HG03025 (cell line): ENCODE data around the gene KIF4A.
"Not testable (repeated sequence)": the region's sequence is repeated elsewhere in the genome, so short reads cannot be mapped to it uniquely, and the experiment has no call there.

Experiments used
- ATAC-seq: cut with Tn5 transposase; IDR thresholded peaks from one replicate; pipeline ENCODE4 v1.9.1; 2021; ENCODE audit warnings: mild to moderate bottlenecking, moderate library complexity; ENCODE audit not compliant: unreplicated experiment, low FRiP score

Gene KIF4A

GRCh38 chrX:70280573-70280972 lies 9.3 kb upstream of the KIF4A start:
- no peak for ATAC-seq

DNA sequence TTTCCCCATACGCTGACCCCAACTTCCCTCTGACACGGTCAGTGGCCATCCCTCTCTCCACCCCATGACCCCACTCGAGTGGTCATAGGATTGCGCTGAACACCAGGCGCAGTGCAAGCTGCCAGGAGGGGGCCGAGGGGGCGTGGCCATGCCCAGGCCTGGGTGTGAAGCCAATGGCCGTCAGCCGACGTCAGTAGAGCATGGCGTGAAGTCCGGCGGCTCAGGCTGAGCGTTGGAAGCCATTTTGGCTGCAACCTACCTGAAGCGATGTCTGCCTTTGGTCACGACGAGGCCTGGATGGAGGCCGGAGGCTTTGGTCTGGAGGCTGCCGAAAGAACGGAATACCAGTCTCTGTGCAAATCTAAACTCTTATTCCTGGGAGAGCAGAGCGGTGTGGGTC lies 8.0 kb upstream of the KIF4A start, which contains the start of gene RAB41:
TSS of gene RAB41 (plus strand) at position 222 of the 400 bp plus-strand sequence. CDS start at position 268, 46 bp downstream.
- no peak for ATAC-seq

- peak; percentile 13 for ATAC-seq
Observed at GRCh38 chrX:70289168-70289792, 624 bp upstream of the KIF4A start.

GRCh38 chrX:70292788-70293187 lies 2.9 kb downstream of the KIF4A start:
- ATAC-seq, result no peak

DNA sequence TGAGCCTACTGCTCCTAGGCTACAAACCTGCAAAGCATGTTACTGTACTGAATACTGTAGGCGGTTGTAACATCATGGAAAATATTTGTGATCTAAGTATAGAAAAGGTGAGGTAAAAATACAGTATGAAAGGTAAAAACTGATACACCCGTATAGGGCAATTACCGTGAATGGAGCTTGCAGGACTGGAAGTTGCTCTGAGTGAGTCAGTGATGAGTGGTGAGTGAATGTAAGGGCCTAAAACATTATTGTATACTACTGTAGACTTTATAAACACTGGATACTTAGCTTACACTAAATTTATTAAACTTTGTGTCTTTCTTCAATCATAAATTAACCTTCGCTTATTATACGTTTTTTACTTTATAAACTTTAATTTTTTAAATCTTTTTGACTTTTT lies 3.7 kb downstream of the KIF4A start:
- no peak for ATAC-seq

GRCh38 chrX:70301716-70302115 lies 11.8 kb downstream of the KIF4A start:
- no peak for ATAC-seq

- ATAC-seq, result no peak
Observed at GRCh38 chrX:70313503-70313902, 23.6 kb downstream of the KIF4A start.

GRCh38 chrX:70322784-70323183 lies 32.9 kb downstream of the KIF4A start:
- no peak for ATAC-seq

DNA sequence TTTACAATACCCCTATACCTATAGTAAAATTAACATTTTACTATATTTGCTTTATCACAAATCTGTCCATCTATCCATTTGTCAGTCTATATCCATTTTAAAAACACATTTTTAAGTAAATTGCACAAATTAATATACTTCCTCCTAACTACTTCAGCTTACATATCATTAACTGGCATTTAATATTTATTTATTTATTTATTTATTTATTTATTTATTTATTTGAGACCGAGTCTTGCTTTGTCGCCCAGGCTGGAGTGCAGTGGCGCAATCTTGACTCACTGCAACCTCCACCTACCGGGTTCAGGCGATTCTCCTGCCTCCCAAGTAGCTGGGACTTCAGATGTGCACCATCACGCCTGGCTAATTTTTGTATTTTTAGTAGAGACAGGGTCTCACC lies 33.7 kb downstream of the KIF4A start:
- ATAC-seq, result not testable (repeated sequence)

DNA sequence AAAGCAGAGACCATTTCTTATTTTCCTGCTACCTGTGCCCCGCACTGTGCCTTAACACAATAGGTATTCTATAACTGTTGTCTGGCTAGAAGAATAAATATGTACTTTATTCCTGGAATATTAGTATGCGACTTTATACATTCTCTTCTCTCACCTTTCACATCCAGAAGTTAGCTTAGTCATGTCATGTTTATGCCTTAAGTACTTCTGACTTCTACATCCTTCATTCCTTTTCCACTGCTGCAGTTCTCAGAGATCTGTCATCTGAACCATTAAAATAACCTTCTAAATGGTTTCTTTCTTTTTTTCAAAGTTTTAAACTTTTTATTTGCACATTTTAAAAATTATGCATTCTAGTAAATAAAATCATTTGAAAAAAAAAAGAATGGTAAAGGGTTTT lies 34.4 kb downstream of the KIF4A start:
- no peak for ATAC-seq

DNA sequence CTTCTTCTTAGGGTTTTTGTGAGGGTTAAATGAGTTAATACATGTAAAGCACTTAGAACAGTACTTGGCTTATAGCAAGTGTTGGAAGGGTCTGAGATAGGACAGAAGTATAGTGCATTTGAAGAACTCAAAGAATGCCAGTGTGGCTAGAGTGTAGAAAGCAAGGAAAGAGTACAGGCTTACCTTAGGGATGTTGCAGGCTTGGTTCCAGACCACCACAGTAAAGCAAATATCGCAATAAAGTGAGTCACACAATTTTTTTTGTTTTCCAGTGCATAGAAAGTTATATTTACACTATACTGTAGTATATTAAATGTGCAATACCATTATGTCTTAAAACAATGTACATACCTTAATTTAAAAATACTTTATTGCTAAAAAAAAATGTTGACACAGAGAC lies 41.3 kb downstream of the KIF4A start:
- ATAC-seq, result no peak

DNA sequence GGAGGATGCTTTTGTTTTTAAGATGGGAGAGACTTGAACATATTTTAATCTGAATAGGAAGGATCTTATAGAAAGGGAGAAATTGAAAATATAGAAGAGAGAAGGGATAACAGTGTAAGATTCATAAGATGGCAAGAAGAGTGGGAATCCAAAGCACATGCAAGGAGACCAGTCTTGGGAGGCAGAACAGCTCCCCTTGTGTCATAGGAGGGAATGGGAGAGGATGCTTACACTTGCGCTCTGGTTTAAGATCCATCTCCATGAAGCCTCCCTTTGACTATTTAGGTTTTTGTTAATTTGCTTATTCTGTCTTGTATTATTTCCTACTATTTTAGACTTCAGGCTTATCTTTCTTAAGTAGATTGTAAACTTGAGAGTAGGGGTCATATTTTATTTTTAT lies 42.7 kb downstream of the KIF4A start:
- no peak for ATAC-seq

- ATAC-seq, result peak; percentile 99
Observed at GRCh38 chrX:70336767-70337166, 46.9 kb downstream of the KIF4A start.

DNA sequence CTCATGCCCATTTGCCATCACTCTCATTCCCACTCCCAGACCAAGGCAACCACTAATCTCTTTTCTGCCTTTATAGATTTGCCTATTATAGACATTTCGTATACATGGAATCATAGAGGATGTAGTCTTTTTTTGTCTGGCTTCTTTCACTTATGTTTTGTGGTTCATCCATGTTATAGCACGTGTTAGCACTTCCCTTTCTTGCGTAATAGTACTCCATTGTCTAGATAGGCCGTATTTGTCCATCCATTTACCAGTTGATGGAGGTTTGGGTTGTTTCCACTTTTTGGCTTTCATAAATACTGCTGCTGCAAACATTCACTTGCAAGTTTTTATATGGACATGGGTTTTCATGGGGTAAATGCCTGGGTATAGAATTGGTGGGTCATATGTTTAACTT lies 48.4 kb downstream of the KIF4A start:
- ATAC-seq, result no peak

DNA sequence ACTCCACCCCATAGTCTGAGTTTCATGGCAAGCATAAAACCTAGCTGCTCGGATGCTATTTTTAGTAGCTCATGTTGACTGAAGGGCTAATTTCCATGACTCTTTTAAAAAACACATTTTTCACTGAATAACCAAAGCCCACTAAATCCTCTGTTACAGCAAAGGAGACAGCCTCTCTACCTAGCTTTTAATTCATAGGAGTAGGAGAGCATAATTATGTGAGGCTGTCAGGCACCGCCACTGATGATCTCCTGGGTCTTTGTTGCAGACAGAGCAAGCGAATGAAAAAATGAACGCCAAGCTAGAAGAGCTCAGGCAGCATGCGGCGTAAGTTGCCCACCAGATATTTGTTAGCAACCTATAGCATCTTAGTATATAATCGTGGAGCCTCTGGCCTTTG lies 53.5 kb downstream of the KIF4A start:
- ATAC-seq, result no peak

DNA sequence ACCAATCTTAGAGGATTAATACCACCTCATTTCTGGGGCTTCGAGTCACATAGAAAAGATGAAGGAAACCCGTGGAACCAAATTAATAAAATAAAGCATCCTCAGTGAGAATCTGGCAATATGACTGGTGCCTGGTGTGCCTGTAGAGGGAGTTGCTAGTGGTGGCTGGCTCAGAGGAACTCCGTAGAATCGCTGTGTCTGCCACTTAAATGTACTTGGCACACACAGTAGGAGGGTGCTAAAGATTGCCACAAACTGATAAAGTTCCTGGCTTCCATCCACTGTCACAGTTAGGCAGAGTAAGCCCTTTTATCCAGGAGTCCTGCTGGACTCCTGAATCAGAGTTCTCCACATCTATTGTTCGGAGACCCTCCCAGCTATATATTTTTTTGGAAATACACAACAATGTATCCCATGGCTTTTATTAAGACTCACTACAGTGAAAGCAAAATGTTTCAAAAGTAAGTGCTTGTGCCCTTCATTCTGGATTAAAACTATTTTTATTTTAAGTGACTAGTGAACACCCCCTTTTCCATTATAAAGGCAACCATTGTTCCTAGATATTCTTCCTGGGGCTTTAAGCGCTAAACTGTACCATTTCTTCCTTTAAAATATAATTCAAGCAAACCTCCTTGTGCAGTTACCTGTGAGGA lies 56.6 kb downstream of the KIF4A start:
- ATAC-seq, result no peak

- not testable (repeated sequence) for ATAC-seq
Observed at GRCh38 chrX:70348825-70349224, 58.9 kb downstream of the KIF4A start.

DNA sequence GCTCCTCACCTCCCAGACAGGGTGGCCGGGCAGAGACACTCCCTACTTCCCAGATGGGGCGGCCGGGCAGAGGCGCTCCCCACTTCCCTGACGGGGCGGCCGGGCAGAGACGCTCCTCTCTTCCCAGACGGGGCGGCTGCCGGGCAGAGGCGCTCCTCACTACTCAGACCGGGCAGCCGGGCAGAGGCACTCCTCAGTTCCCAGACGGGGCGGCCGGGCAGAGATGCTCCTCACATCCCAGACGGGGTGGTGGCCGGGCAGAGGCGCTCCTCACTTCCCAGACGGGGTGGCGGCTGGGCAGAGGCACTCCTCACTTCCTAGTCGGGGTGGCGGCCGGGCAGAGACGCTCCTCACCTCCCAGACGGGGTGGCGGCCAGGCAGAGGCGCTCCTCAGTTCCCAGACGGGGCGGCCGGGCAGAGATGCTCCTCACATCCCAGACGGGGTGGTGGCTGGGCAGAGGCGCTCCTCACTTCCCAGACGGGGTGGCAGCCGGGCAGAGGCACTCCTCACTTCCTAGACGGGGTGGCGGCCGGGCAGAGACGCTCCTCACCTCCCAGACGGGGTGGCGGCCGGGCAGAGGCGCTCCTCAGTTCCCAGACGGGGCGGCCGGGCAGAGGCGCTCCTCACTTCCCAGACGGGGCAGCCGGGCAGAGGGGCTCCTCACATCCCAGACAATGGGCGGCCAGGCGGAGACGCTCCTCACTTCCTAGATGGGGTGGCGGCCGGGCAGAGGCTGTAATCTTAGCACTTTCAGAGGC lies 59.6 kb downstream of the KIF4A start:
- ATAC-seq, result not testable (repeated sequence)

GRCh38 chrX:70352496-70352895 lies 62.6 kb downstream of the KIF4A start:
- no peak for ATAC-seq

- no peak for ATAC-seq
Observed at GRCh38 chrX:70353514-70353913, 63.6 kb downstream of the KIF4A start.

- no peak for ATAC-seq
Observed at GRCh38 chrX:70354716-70355115, 64.8 kb downstream of the KIF4A start.

- no peak for ATAC-seq
Observed at GRCh38 chrX:70359458-70359857, 69.6 kb downstream of the KIF4A start.
